Measurements from ENCODE around the gene PSG3.
"Not testable (repeated sequence)": the region's sequence is repeated elsewhere in the genome, so short reads cannot be mapped to it uniquely, and the experiment has no call there.

PSG3 gene

GRCh38 chr19:42693760-42694350, 46.4 kb downstream of the PSG3 start:
- DNase-seq = peak; percentile 24

DNA sequence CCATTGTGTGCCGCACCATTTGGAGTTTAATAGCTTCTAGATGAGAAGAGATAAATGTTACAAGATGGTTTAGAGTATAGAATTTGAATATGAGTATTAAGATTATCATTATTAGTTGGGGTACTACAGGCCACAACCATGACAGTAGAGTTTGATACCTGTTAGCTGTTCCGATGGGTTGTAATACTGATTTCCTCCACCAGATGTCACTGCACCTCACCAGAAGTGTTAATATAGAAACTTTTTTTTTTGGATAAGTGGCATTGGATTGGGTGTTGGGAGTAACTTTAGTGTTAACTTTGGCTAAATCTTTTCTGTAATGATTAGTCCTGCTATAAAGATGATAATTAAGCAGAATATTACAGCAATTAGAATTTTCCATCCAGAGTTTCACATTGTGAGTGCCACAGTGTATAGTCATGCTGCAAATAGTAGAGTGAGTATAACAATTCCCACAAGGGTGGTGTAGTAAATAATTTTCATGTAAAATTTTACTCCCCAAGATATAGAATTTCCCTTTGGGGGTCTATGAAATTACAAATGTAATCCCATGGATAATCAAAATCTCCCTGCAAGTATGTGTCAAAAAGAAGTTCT, 56.3 kb downstream of the PSG3 start:
- peak; percentile 59 for DNase-seq

GRCh38 chr19:42676326-42676725, 64.0 kb downstream of the PSG3 start:
- not testable (repeated sequence) for DNase-seq

DNA sequence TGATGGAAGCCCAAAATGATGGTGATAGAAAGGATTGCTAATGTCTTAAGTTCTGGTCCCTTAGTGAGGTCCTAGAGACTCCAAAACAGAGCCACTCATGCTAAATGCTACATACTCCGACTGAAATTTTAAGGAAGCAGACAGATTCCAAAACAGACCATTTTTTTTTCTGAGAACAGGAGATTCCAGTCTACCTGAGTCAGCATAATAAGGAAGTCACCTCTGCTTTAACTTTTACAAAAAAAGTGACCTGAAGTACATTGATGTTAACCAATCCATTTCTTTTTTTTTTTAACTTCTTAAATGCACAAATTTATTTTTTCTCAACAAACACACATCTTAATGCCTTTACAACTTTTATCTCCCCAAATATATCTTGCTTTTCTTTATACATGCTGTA, 65.7 kb downstream of the PSG3 start:
- not testable (repeated sequence) for DNase-seq
